Bronchial epithelial cell (primary cell): ENCODE measurements around the gene PRR20C. TPM values are rescaled to one million over a fixed set of nuclear protein-coding genes. Genes with fewer than 3 reads are reported as not detected.
"Not testable (repeated sequence)": the region's sequence is repeated elsewhere in the genome, so short reads cannot be mapped to it uniquely, and the experiment has no call there.

ENCODE experiments used
- DNase-seq: peaks from one replicate; pipeline ENCODE4 v3.0.0-alpha.2; 2010; ENCODE audit warnings: low read depth
- FAIRE-seq: peaks from 2 replicates; lab custom pipeline; 2011; peaks lifted over from hg19 to GRCh38; lab: Jason Lieb, UNC
- H3K27me3 ChIP-seq: 2 replicates; pipeline ENCODE4 v1.5.1; 2011; ENCODE audit warnings: low read length; ENCODE audit not compliant: control insufficient read depth, insufficient read depth
- H3K36me3 ChIP-seq: 2 replicates; pipeline ENCODE4 v1.5.1; 2011; ENCODE audit warnings: low read length; ENCODE audit not compliant: control insufficient read depth, insufficient read depth
- H3K4me3 ChIP-seq: 2 replicates; pipeline ENCODE4 v1.5.1; 2011; ENCODE audit warnings: mild to moderate bottlenecking, low read depth, low read length, control low read depth
- CTCF ChIP-seq: IDR thresholded peaks from 2 replicates; pipeline ENCODE4 v1.5.1; 2011; ENCODE audit warnings: mild to moderate bottlenecking, moderate library complexity, low read length, control low read depth, inconsistent platforms; ENCODE audit not compliant: insufficient read depth, severe bottlenecking
- total RNA-seq: library from RNA; depleted of rRNA; stranded (reverse); fragments of >200 nt; gene quantifications from 2 replicates; pipeline ENCODE4 v1.2.1, GENCODE V29; 2014

PRR20C gene
- total RNA-seq, 1 donor from 2014 or later: not detected

DNA sequence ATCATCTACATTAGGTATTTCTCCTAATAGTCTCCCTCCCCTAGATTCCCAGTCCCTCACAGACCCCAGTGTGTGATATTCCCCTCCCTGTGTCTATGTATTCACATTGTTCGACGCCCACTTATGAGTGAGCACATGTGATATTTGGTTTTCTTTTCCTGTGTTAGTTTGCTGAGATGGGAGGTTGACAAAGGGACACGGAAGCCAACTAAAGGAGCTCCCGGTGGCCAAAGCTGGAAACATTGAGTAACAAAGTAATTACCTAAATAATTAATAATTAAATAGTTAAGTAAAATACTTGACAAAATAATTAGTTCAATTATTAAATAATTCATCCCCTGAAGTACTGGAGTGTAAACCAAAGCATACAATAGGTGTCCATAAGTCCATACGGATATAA, 14.9 kb upstream of the PRR20C start:
- H3K4me3 ChIP-seq: no peak overlapping the region
- FAIRE-seq: no peak
- H3K27me3 ChIP-seq: no peaks in the 10 kb centered on the region
- no peaks in the 10 kb centered on the region for H3K36me3 ChIP-seq
- no peak for DNase-seq
- TF ChIP-seq CTCF: no peak

DNA sequence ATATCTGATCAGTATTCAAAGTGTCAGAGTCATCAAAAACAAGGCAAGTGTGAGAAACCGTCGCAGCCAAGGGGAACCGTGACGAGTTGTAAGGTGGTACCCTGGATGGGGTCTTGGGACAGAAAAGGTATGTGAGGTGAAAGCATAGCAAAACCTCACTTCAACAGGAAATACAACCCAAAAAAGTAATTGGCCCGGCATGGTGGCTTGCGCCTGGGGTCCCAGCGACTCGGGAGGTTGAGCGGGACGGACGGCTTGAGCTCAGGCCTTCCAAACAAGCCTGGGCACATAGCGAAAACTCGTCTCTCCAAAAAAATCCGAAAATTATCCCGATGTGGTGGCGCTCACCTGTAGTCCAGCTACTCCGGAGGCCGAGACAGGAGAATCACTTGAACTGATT, 14.1 kb upstream of the PRR20C start:
- H3K4me3 ChIP-seq, H3K36me3 ChIP-seq, FAIRE-seq, H3K27me3 ChIP-seq, DNase-seq: not testable (repeated sequence)

GRCh38 chr13:57140235-57140968, 13.5 kb upstream of the PRR20C start, which contains the start of gene PRR20A:
TSS of gene PRR20A (plus strand) at chr13:57140918. CDS start at chr13:57141305, 387 bp downstream.
- H3K27me3 ChIP-seq, DNase-seq, H3K4me3 ChIP-seq, FAIRE-seq, H3K36me3 ChIP-seq: not testable (repeated sequence)

- H3K4me3 ChIP-seq, FAIRE-seq, H3K27me3 ChIP-seq, DNase-seq, H3K36me3 ChIP-seq: not testable (repeated sequence)
Observed at GRCh38 chr13:57147188-57147587, 6.7 kb upstream of the PRR20C start, which contains the start of gene PRR20B. TSS of gene PRR20B (plus strand) at chr13:57147488. CDS start at chr13:57147875, 387 bp downstream.

DNA sequence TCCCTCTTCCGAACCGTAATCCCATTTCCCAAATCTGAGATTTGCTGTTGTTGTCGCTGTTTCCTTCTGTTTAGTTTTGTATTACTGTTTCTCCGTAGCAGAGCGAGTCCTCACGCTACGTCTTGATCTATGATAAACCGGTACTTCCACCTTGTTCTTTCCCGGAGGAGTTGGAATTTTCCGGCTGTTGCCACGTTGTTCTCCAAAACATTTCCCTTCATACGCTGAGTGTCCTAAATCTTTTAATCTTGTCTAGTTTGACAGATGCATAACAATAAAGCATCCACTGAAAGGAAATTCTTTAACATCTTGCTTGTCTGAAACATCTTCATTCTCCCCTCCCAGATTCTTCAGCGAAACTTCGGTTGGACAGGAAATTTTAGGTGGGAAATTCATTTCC, 5.8 kb upstream of the PRR20C start:
- H3K36me3 ChIP-seq, H3K27me3 ChIP-seq, DNase-seq, H3K4me3 ChIP-seq, FAIRE-seq: not testable (repeated sequence)

DNA sequence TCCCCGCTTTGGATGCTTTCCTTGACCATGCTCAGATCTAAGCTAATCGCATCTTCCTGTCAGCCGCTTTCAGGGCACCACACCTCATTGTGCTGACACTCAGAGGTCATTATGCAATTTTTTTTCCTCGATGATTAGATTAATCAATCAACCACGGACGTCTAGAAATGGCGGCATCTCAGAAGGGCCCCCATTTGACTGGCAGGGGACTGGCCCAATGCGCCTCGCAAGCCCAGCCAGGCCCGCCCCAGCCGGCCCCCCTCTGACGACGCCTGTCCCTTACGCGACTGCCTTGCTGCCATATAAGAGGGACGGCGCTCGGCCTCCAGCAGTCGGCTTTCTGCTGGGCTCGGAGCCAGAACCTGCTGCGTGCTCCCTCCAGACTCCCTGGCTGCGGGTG, 6.5 kb downstream of the PRR20C start, which contains the start of gene PRR20D:
PRR20D (plus strand) TSS at position 301 of the 400 bp plus-strand sequence. CDS start 387 bp downstream, outside the sequence.
- not testable (repeated sequence) for FAIRE-seq, H3K27me3 ChIP-seq, DNase-seq, H3K36me3 ChIP-seq, H3K4me3 ChIP-seq

- H3K27me3 ChIP-seq, FAIRE-seq, H3K36me3 ChIP-seq, H3K4me3 ChIP-seq, DNase-seq: not testable (repeated sequence)
Observed at GRCh38 chr13:57166897-57167296, 13.0 kb downstream of the PRR20C start, which contains the start of gene PRR20E. TSS of gene PRR20E (plus strand) at chr13:57167197. CDS start at chr13:57167584, 387 bp downstream.

GRCh38 chr13:57191667-57192066, 37.8 kb downstream of the PRR20C start:
- TF ChIP-seq CTCF: no peak
- no peak overlapping the region for H3K4me3 ChIP-seq
- FAIRE-seq: no peak

More at GRCh38 chr13:57191667-57192066, 37.8 kb downstream of the PRR20C start:
- DNase-seq: no peak
- no peaks in the 10 kb centered on the region for H3K27me3 ChIP-seq
- no peaks in the 10 kb centered on the region for H3K36me3 ChIP-seq

Other genes starting within 250 kb of the PRR20C start
- gene PRR20A, start 13.1 kb upstream of the PRR20C start, total RNA-seq: not detected in 2 replicates
- gene PRR20B, start 6.6 kb upstream of the PRR20C start, total RNA-seq: not detected in 2 replicates
- not detected in 2 replicates for gene PRR20D, start 6.6 kb downstream of the PRR20C start, total RNA-seq
- gene PRR20E, start 13.1 kb downstream of the PRR20C start, total RNA-seq: not detected in 2 replicates